ENCODE data around the gene INSYN1. TPM values are rescaled to one million over a fixed set of nuclear protein-coding genes. Genes with fewer than 3 reads are reported as not detected.

The INSYN1 gene
- total and polyA plus RNA-seq, 2 donors (not counting 1 experiment from before 2014, with no cell fraction given): not detected

GRCh38 chr15:73757571-73757970 is 4.4 kb upstream of the INSYN1 start:
- Histone ChIP-seq H2AFZ (ENCODE audit: insufficient read depth, low read depth, low read length, poor library complexity, severe bottlenecking) (no peak overlapping the region), H3K27ac (ENCODE audit: low read length in 2 of 2) (no peak overlapping the region), H3K9ac (ENCODE audit: low read length) (no peak overlapping the region), H3K9me3 (ENCODE audit: control extremely low read depth in 1 of 3, control insufficient read depth in 2 of 3, insufficient read depth in 1 of 3, low read length in 2 of 3) (no peaks in the 10 kb centered on the region), H3K4me3 (ENCODE audit: control extremely low read depth in 1 of 5, extremely low read depth in 1 of 5, insufficient read depth in 1 of 5, low read depth in 2 of 5, low read length in 4 of 5) (no peak overlapping the region), H3K36me3 (replicated peaks in 1 of 2; ENCODE audit: control extremely low read depth in 1 of 2, control insufficient read depth in 1 of 2, extremely low read depth in 1 of 2, insufficient read depth in 2 of 2, low read length in 1 of 2) (no peaks in the 10 kb centered on the region), H3K4me1 (ENCODE audit: control insufficient read depth in 2 of 2, insufficient read depth in 2 of 2, low read length in 2 of 2) (no peaks in the 10 kb centered on the region), H4K20me1 (ENCODE audit: control insufficient read depth, insufficient read depth, low read length, poor library complexity, severe bottlenecking) (no peaks in the 10 kb centered on the region), H3K27me3 (replicated peaks in 1 of 4; ENCODE audit: control extremely low read depth in 1 of 4, control insufficient read depth in 3 of 4, insufficient read depth in 4 of 4, low read length in 3 of 4) (peaks cover 0 to 24% (median 6%) of the 10 kb centered on the region in 4 experiments), H3K79me2 (ENCODE audit: control insufficient read depth, insufficient read depth, low read length) (no peaks in the 10 kb centered on the region), H3K4me2 (replicated peaks; ENCODE audit: low read depth, low read length, poor library complexity, severe bottlenecking) (no peak overlapping the region)
- Mint-ChIP-seq H3K27me3 (peaks cover 30% of the 10 kb centered on the region), H3K9me3 (ENCODE audit: insufficient read depth) (no peaks in the 10 kb centered on the region), H3K4me1 (peaks cover 5% of the 10 kb centered on the region), H3K27ac (no peak overlapping the region), H3K4me3 (no peak overlapping the region)
- TF ChIP-seq EZH2 (IDR thresholded peaks at IDR 0.05; ENCODE audit: borderline replicate concordance, insufficient read depth, low read depth, low read length, poor library complexity, severe bottlenecking) (no peak), CTCF (IDR thresholded peaks at IDR 0.05) (no peak)
- DNase-seq (no peak), ATAC-seq (ENCODE audit: low read depth) (no peak)
- POLR2A ChIA-PET: no interaction called here
- intact Hi-C loops (cut with micrococcal nuclease): no loop called here
- CTCF ChIA-PET: no interaction called here

GRCh38 chr15:73756947-73757513 is 3.9 kb upstream of the INSYN1 start:
- CTCF ChIA-PET: no interaction called here
- ATAC-seq (ENCODE audit: low read depth): no peak
- no peak overlapping the region for H3K4me2 ChIP-seq (replicated peaks; ENCODE audit: low read depth, low read length, poor library complexity, severe bottlenecking)

More at GRCh38 chr15:73756947-73757513, 3.9 kb upstream of the INSYN1 start:
- intact Hi-C loops (cut with micrococcal nuclease): no loop called here
- Histone ChIP-seq H3K27ac (ENCODE audit: low read length in 2 of 2) (no peak overlapping the region), H3K4me3 (ENCODE audit: control extremely low read depth in 1 of 5, extremely low read depth in 1 of 5, insufficient read depth in 1 of 5, low read depth in 2 of 5, low read length in 4 of 5) (no peak overlapping the region), H3K4me1 (ENCODE audit: control insufficient read depth in 2 of 2, insufficient read depth in 2 of 2, low read length in 2 of 2) (no peaks in the 10 kb centered on the region), H3K9ac (ENCODE audit: low read length) (no peak overlapping the region), H2AFZ (ENCODE audit: insufficient read depth, low read depth, low read length, poor library complexity, severe bottlenecking) (no peak overlapping the region), H3K36me3 (replicated peaks in 1 of 2; ENCODE audit: control extremely low read depth in 1 of 2, control insufficient read depth in 1 of 2, extremely low read depth in 1 of 2, insufficient read depth in 2 of 2, low read length in 1 of 2) (no peaks in the 10 kb centered on the region), H3K27me3 (replicated peaks in 1 of 4; ENCODE audit: control extremely low read depth in 1 of 4, control insufficient read depth in 3 of 4, insufficient read depth in 4 of 4, low read length in 3 of 4) (peaks cover 0 to 27% (median 6%) of the 10 kb centered on the region in 4 experiments), H3K79me2 (ENCODE audit: control insufficient read depth, insufficient read depth, low read length) (no peaks in the 10 kb centered on the region), H3K9me3 (ENCODE audit: control extremely low read depth in 1 of 3, control insufficient read depth in 2 of 3, insufficient read depth in 1 of 3, low read length in 2 of 3) (no peaks in the 10 kb centered on the region), H4K20me1 (ENCODE audit: control insufficient read depth, insufficient read depth, low read length, poor library complexity, severe bottlenecking) (no peaks in the 10 kb centered on the region)
- peaks cover 30% of the 10 kb centered on the region for H3K27me3 Mint-ChIP-seq
- TF ChIP-seq EZH2 (IDR thresholded peaks at IDR 0.05; ENCODE audit: borderline replicate concordance, insufficient read depth, low read depth, low read length, poor library complexity, severe bottlenecking): no peak
- peaks cover 5% of the 10 kb centered on the region for H3K4me1 Mint-ChIP-seq
- no peak for DNase-seq
- no peak overlapping the region for H3K27ac Mint-ChIP-seq
- no peaks in the 10 kb centered on the region for H3K9me3 Mint-ChIP-seq (ENCODE audit: insufficient read depth)
- POLR2A ChIA-PET: no interaction called here
- no peak overlapping the region for H3K4me3 Mint-ChIP-seq
- WGBS (ENCODE audit: insufficient coverage): 88% methylated on average over 1 of the region's 3 CpGs
